GM21529 (cell line): ENCODE measurements around the gene ELMO1.

Experiments
- ATAC-seq: cut with Tn5 transposase; IDR thresholded peaks from one replicate; pipeline ENCODE4 v1.9.1; 2021; ENCODE audit not compliant: unreplicated experiment

Gene ELMO1

GRCh38 chr7:37037286-37037685 is 411.4 kb downstream of the ELMO1 start:
- ATAC-seq = no peak

DNA sequence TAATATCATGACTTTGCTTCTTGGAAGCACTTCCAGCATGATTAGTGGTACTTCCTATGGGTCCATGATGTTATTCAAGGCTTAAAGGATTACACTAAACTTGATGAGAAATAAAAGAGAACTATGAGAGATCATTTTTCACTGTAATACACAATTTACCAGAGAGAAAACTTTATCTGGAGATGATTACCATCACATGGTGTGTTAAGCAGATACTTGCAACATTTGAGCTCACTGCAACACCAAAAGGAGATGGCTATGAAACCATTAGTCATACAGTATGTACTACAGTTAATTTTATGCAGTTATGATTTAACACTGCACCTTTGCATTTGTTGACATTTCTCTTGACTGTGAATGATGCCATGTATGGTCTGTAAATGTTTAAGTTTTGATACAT is 413.0 kb downstream of the ELMO1 start:
- ATAC-seq = no peak

GRCh38 chr7:37033141-37033540 is 415.5 kb downstream of the ELMO1 start:
- no peak for ATAC-seq

DNA sequence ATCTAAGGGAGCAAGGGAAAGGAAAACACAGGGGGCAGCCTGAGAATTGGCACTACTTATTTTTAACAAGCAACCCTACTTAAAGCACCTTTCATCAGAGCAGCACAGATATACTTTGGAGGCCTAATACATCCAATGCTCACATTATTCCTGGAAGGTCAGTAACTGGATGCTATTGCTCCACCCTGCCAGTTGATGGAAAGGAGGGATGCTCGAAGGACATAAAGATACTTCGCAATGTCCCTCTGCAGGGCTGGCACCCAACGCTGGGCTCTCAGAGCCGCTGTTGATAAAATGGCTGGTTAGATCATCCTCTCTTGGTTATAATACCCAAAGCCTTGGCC is 416.4 kb downstream of the ELMO1 start:
- no peak for ATAC-seq

GRCh38 chr7:37031571-37032257 is 416.9 kb downstream of the ELMO1 start:
- no peak for ATAC-seq

GRCh38 chr7:37028909-37029440 is 419.7 kb downstream of the ELMO1 start:
- no peak for ATAC-seq

DNA sequence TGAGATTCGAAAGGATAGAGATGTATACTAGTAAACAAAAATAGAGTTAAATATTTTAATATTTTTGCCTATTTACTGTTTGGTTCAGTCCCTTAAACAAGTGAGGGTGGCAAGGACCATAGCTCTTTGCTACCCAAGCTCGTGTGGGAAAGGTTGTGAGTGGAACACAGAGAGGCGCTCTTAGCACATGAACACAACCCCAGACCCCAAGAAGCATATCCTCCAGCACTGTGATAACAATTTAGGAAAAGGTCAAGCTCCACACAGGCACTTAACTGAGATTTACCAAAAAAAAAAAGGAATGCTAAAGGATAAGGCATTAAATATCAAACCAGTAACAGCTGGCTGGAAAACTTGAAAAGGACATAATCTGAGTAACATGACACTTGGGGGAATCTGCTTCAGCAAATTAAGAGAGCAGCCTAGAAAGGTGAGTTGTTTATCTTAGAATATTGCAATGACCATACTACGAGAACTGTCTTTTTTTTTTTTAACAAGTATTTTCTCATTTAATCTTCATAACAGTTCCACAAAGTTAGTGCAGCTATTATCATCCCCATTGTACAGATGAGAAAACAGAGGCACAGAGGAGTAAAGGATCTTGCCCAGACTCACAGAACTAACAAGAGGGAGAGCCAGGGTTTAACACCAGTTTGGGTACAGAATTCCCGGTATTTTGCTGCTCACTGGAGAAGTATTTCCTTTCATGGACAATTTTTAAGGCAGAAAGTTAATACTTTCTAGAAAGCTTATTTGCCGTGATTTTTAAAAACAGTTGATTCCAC is 420.9 kb downstream of the ELMO1 start:
- ATAC-seq = no peak

GRCh38 chr7:37027104-37027503 is 421.6 kb downstream of the ELMO1 start:
- no peak for ATAC-seq

DNA sequence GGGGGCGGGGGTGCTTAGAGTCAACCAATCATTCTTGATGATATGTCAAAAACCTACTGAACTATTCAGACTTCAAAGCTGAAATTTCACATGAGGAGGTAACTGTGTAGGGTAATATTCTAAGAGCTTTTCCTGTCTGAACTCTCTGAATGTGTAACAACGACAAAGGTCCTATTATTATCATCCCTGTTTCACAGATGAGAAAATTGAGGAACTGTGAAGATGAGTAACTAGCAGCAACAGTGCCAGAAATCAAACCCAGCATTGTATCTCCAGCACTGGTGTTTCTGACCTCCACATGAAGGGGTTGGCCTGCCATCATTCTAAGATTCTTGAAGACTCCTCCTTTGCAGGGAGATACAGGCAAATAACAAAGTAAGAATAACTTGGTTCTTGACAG is 429.7 kb downstream of the ELMO1 start:
- peak; percentile 68 for ATAC-seq

GRCh38 chr7:37016064-37016878 is 432.4 kb downstream of the ELMO1 start:
- no peak for ATAC-seq

GRCh38 chr7:37015353-37016034 is 433.2 kb downstream of the ELMO1 start:
- ATAC-seq = no peak

DNA sequence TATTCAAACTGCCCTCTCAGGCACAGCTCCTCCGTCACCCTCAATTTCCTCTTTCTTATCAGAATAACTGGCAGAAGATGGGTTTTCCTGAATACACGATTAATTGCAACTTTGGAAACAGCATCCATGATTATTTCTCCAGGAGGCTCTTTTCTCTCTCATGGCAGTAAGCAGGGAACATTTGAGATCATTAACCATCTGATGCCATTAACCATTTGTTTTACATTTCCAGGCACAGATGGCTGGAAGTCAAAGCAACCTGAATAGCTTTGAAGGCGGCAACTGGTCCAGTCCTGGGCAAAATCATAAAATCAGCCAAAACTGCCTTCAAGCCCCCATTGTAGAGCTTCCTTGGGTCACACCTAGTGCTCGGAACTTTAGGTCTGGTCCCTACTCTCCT is 434.9 kb downstream of the ELMO1 start:
- no peak for ATAC-seq

- ATAC-seq = no peak
Measured at GRCh38 chr7:37011151-37011890, 437.3 kb downstream of the ELMO1 start.

DNA sequence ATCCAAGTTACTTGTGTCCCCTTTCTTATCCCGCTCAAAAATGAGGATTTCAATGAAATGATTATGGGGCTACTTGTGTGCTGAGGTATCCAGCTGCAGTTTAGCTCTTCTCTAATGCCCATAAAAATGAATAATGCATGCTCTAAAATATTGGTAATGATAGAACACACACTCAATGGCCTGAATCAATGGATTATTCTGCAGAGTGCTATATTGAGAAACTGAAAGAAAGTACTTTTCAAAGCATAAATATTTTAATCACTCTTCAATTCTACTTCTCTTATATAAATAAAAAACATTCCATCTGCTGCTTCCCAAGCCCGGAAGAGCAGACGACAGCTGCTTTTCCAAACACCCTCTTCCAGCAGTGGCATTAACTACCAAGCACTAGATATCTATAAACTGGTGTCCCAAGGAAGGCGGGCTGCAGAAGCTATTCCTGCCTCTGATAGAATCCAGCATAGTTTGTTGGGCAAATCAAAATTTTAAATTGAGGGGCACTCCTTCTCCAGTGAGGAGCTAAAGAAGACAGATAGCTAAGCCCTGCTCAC is 439.5 kb downstream of the ELMO1 start:
- ATAC-seq = no peak

- no peak for ATAC-seq
Measured at GRCh38 chr7:37007691-37008090, 441.0 kb downstream of the ELMO1 start.

GRCh38 chr7:37007268-37007667 is 441.4 kb downstream of the ELMO1 start:
- ATAC-seq = no peak

DNA sequence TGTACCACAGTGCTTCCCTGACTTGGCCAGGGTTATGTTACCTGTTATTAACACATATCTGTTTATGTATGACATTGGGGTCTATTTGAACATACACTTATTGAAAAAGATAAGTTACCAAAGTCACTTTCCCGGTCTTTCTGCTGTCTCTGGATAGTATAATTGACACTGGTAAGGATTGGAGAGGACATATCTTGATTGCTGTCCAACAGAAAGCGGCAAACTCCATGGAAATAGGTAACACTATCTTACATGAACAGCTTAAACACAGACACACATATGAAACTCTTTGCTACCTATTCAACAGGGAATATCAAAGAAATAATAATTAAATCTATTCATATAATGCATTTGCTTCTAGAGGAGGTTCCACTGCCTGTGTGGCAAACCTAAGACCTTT is 441.9 kb downstream of the ELMO1 start:
- ATAC-seq = no peak

- no peak for ATAC-seq
Measured at GRCh38 chr7:37000511-37000910, 448.2 kb downstream of the ELMO1 start.

DNA sequence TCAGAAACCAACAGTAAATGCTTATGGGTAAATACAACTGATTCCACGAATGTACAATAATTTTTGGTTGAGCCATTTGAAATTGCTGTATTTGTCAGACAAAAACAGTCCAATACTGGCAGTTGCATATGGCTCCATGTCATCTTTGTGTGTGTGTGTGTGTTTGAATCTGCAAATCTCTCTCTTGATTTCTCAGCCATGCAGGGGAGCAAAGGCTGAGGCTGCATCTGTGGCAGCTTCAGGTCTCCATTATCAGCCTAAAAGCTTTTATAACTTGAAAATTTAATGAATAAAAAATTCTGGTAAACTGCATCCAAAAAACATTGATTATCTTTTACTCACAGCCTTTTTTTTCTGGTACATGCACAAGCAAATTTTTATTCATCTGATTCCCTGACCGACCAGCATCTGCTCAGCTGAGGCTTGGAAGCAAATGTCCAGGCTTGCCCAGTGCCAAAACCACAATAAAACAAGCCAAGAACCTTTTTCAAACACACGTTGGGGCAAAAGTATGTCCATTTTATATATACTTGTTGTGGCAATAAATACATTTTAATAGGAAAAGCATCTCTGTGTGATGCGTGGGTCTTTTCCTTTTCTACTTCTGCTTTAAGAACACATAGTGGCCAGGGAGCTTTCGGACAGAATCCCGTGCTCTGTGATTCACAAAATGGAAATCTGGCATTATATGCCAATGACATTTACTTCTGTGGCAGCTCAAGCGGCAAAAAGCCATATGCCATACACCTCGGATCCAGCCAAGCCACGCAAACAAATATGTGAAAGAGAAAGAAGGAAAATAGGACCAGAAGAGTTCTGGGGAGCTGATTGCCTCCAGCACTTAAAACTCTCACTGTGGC is 448.8 kb downstream of the ELMO1 start:
- ATAC-seq = no peak
